MM.1S (cell line): Measurements from ENCODE around the gene DPP10.

Source experiments
- DNase-seq: peaks from one replicate; pipeline ENCODE4 v3.0.0-alpha.2; 2015
- H2AFZ ChIP-seq: fragments of 300-600 bp; sonication (generic); 2 replicates; pipeline ENCODE4 v1.6.0; 2016; ENCODE audit warnings: antibody characterized with exemption, low read length
- H3F3A ChIP-seq: fragments of 300-600 bp; sonication (generic); 2 replicates; pipeline ENCODE4 v1.6.1; 2016; ENCODE audit warnings: mild to moderate bottlenecking, antibody characterized with exemption, low read length, moderate library complexity, mixed read lengths; ENCODE audit not compliant: insufficient read depth
- H3K27ac ChIP-seq: fragments of 300-600 bp; sonication (generic); 2 replicates; pipeline ENCODE4 v1.5.1; 2016; ENCODE audit warnings: mild to moderate bottlenecking, low read length
- H3K27me3 ChIP-seq: fragments of 300-600 bp; sonication (generic); replicated peaks from 2 replicates; pipeline ENCODE4 v1.6.0; 2016; ENCODE audit warnings: low read length; ENCODE audit not compliant: insufficient read depth
- H3K36me3 ChIP-seq: fragments of 300-600 bp; sonication (generic); replicated peaks from 2 replicates; pipeline ENCODE4 v1.6.1; 2016; ENCODE audit warnings: mild to moderate bottlenecking, low read length, mixed read lengths; ENCODE audit not compliant: insufficient read depth
- H3K4me1 ChIP-seq: fragments of 300-600 bp; sonication (generic); 2 replicates; pipeline ENCODE4 v1.6.1; 2016; ENCODE audit warnings: low read length, mixed read lengths
- H3K4me2 ChIP-seq: fragments of 300-600 bp; sonication (generic); 2 replicates; pipeline ENCODE4 v1.6.0; 2016; ENCODE audit warnings: low read depth, low read length
- H3K4me3 ChIP-seq: fragments of 300-600 bp; sonication (generic); 2 replicates; pipeline ENCODE4 v1.5.1; 2016; ENCODE audit warnings: low read length, mixed read lengths
- H3K79me2 ChIP-seq: fragments of 300-600 bp; sonication (generic); 2 replicates; pipeline ENCODE4 v1.6.1; 2016; ENCODE audit warnings: mixed run types, low read length, mixed read lengths
- H3K9ac ChIP-seq: fragments of 300-600 bp; sonication (generic); 2 replicates; pipeline ENCODE4 v1.6.1; 2016; ENCODE audit warnings: low read length, mixed read lengths
- H3K9me2 ChIP-seq: fragments of 300-600 bp; sonication (generic); replicated peaks from 2 replicates; pipeline ENCODE4 v1.6.1; 2016; ENCODE audit warnings: mild to moderate bottlenecking, low read length, mixed read lengths; ENCODE audit not compliant: insufficient read depth
- H3K9me3 ChIP-seq: fragments of 300-600 bp; sonication (generic); replicated peaks from 2 replicates; pipeline ENCODE4 v1.6.1; 2016; ENCODE audit warnings: mild to moderate bottlenecking, low read length, mixed read lengths; ENCODE audit not compliant: insufficient read depth
- H4K20me1 ChIP-seq: fragments of 300-600 bp; sonication (generic); 2 replicates; pipeline ENCODE4 v1.6.1; 2016; ENCODE audit warnings: mild to moderate bottlenecking, low read length, moderate library complexity, mixed read lengths; ENCODE audit not compliant: insufficient read depth
- EZH2 ChIP-seq: fragments of 300-600 bp; sonication (generic); optimal IDR thresholded peaks from 2 replicates; pipeline ENCODE3; 2017; ENCODE audit warnings: low read depth, mild to moderate bottlenecking, antibody characterized with exemption, low read length, mixed read lengths
- EZH2phosphoT487 ChIP-seq: fragments of 300-600 bp; sonication (generic); IDR thresholded peaks from 2 replicates; pipeline ENCODE4 v1.6.1; 2018; ENCODE audit warnings: antibody characterized with exemption, low read length
- TF ChIP-seq, protein P1 (sequence below): fragments of 300-600 bp; sonication (generic); IDR thresholded peaks from 2 replicates; pipeline ENCODE4 v1.5.1; 2016; ENCODE audit warnings: antibody characterized with exemption, low read length, mixed read lengths

The DPP10 gene

DNA sequence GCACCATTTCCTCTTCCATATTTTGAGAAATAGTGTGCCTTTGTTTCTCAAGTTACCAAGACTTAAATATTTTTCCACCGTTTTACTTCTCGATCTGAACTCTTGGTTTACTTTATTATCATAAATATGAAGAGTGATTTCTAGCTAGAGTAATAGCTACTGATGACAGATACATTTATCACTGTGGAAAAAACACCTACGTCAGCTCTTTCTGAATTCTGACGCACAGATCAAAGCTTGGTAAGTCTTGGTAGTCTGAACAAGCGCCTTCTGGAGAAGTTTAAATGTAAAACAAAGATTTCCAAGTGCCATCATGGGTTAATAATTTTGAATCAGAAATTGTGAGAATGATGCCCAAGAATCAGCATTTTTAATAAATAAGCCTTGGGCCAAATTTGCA lies 367.7 kb downstream of the DPP10 start:
- no peaks in the 10 kb centered on the region for H3F3A ChIP-seq
- H3K4me3 ChIP-seq = no peak overlapping the region
- no peaks in the 10 kb centered on the region for H3K9me2 ChIP-seq
- H4K20me1 ChIP-seq = no peaks in the 10 kb centered on the region
- H3K36me3 ChIP-seq = no peaks in the 10 kb centered on the region
- H3K9me3 ChIP-seq = no peaks in the 10 kb centered on the region
- H3K9ac ChIP-seq = no peak overlapping the region
- no peaks in the 10 kb centered on the region for H3K27me3 ChIP-seq
- H3K27ac ChIP-seq = no peak overlapping the region
- TF ChIP-seq EZH2phosphoT487 (no peak), EZH2 (no peak)
- TF ChIP-seq, protein P1, sequence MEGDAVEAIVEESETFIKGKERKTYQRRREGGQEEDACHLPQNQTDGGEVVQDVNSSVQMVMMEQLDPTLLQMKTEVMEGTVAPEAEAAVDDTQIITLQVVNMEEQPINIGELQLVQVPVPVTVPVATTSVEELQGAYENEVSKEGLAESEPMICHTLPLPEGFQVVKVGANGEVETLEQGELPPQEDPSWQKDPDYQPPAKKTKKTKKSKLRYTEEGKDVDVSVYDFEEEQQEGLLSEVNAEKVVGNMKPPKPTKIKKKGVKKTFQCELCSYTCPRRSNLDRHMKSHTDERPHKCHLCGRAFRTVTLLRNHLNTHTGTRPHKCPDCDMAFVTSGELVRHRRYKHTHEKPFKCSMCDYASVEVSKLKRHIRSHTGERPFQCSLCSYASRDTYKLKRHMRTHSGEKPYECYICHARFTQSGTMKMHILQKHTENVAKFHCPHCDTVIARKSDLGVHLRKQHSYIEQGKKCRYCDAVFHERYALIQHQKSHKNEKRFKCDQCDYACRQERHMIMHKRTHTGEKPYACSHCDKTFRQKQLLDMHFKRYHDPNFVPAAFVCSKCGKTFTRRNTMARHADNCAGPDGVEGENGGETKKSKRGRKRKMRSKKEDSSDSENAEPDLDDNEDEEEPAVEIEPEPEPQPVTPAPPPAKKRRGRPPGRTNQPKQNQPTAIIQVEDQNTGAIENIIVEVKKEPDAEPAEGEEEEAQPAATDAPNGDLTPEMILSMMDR = no peak
- no peaks in the 10 kb centered on the region for H3K79me2 ChIP-seq
- DNase-seq = no peak
- no peak overlapping the region for H2AFZ ChIP-seq
- no peak overlapping the region for H3K4me2 ChIP-seq
- H3K4me1 ChIP-seq = no peaks in the 10 kb centered on the region

- no peak overlapping the region for H3K9ac ChIP-seq
These were observed 369.8 kb downstream of the DPP10 start for GRCh38 chr2:114812261-114812660.

DNA sequence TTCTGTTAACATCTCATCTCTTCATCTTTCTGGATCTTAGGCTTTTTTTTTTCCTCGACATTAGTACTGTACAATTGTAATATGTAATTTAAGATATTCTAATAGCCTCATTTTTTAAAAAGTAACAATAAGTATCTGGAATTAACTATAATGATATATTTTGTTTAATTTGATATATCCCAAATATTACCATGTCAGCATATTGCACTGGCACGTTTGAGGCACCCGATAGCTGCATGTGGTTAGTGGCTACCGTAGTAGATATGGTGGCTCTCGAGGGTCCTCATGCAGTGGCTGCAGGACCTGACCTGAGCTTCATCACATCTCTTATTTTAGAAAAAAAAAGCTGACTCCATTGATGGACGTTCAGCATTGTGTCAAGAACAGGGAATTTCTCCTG lies 371.9 kb downstream of the DPP10 start:
- Histone ChIP-seq H3K9ac (no peak overlapping the region), H3K9me2 (no peaks in the 10 kb centered on the region), H3K4me2 (no peak overlapping the region), H2AFZ (no peak overlapping the region), H4K20me1 (no peaks in the 10 kb centered on the region), H3K27ac (no peak overlapping the region), H3K4me1 (no peaks in the 10 kb centered on the region), H3K4me3 (no peak overlapping the region), H3K79me2 (no peaks in the 10 kb centered on the region), H3K9me3 (no peaks in the 10 kb centered on the region), H3K36me3 (no peaks in the 10 kb centered on the region), H3F3A (no peaks in the 10 kb centered on the region), H3K27me3 (no peaks in the 10 kb centered on the region)
- TF ChIP-seq EZH2phosphoT487 (no peak), EZH2 (no peak)
- TF ChIP-seq, protein P1 = no peak
- DNase-seq = no peak

More at GRCh38 chr2:114812261-114812660, 369.8 kb downstream of the DPP10 start:
- Histone ChIP-seq H4K20me1 (no peaks in the 10 kb centered on the region), H3K4me3 (no peak overlapping the region), H3K36me3 (no peaks in the 10 kb centered on the region), H3K4me2 (no peak overlapping the region), H3F3A (no peaks in the 10 kb centered on the region), H3K9me2 (no peaks in the 10 kb centered on the region), H3K4me1 (no peaks in the 10 kb centered on the region), H3K9me3 (no peaks in the 10 kb centered on the region), H3K27ac (no peak overlapping the region), H3K27me3 (no peaks in the 10 kb centered on the region), H2AFZ (no peak overlapping the region), H3K79me2 (no peaks in the 10 kb centered on the region)
- no peak for TF ChIP-seq EZH2phosphoT487
- TF ChIP-seq, protein P1 = no peak
- TF ChIP-seq EZH2 = no peak
- DNase-seq = no peak
